DMS 273 treated with DMSO at 0.1 percent for 48 hours (cell line): ENCODE measurements around the gene FAM193B.

ENCODE experiments used
- DNase-seq: peaks from one replicate; lab custom pipeline; 2025; lab: John Stamatoyannopoulos, UW

The FAM193B gene

DNA sequence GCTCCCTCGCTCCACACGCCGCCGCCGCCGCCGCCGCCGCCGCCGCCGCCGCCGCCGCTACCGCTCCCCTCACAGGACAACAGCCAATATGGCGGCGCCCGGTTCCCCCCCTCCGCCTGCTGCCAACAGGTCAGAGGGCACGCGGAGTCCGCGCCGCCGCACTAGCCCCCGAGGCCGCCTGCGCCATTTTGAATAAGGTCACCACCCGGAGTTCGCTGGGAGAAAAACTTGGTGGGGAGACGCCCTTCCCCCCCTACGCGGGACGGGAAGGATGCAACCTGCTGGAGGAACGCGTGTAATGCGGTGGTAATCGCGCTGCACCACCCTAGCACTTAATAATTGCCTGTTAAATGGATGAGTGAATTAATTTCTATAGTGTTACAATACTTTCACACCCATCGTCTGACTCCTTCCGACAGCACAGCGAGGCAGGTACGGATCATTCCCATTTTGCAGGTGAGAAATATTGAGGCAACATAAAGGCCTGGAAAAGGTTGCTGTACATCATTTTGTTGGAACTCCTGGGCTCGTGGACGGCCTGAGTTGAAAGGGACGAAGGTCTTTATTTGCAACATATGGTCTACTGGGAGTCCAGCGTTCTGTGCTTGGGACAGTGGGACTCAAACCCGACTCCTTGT lies at the start of gene FAM193B:
Gene FAM193B, minus strand, starts transcription at position 90 of the 638 bp plus-strand sequence. CDS start 105 bp downstream, outside the sequence.
- DNase-seq = peak; percentile 78

DNA sequence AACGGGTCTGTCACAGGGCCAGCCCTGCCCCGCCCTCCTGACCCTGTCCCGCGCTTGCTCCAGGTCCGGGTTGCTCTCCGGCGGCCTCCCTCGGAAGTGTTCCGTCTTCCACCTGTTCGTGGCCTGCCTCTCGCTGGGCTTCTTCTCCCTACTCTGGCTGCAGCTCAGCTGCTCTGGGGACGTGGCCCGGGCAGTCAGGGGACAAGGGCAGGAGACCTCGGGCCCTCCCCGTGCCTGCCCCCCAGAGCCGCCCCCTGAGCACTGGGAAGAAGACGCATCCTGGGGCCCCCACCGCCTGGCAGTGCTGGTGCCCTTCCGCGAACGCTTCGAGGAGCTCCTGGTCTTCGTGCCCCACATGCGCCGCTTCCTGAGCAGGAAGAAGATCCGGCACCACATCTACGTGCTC lies 49.8 kb upstream of the FAM193B start:
- no peak for DNase-seq

DNA sequence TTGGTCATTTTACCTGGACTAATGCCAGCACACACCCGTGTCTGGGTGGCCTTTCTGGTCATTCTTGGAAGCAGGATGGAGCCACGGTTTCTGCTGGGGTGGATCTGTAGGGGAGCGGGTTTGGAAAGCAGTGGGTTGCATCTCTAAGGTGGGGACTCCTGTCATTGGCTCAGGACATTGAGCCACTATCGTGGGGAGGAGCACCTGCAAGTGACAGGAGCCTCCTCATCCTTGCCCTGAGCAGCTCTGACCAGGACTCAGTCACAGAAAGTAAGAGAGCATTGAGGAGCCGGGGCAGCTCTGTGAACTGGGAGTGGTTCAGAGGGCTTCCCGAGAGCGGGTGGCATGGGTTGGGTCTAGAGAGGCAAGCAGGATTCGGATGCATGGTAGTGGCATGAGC lies 49.3 kb upstream of the FAM193B start:
- DNase-seq = no peak

DNA sequence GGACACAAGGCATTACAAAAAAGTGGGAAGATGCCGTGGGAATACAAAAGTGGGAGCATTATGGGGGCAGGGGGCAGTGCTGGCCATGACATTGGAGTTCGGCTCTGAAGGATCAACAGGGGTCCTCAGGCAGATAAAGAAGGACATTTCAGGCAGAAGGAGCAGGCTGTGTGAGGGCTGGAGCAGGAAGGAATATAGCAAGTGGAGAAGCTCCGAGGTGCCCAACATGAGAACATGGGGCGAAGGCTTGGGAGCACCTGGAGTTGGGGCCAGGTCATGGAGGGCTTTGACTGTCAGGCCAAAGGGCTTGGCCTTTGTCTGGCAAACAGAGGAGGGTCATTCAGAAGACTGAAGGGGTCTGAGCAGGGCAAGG lies 48.1 kb upstream of the FAM193B start:
- no peak for DNase-seq

DNA sequence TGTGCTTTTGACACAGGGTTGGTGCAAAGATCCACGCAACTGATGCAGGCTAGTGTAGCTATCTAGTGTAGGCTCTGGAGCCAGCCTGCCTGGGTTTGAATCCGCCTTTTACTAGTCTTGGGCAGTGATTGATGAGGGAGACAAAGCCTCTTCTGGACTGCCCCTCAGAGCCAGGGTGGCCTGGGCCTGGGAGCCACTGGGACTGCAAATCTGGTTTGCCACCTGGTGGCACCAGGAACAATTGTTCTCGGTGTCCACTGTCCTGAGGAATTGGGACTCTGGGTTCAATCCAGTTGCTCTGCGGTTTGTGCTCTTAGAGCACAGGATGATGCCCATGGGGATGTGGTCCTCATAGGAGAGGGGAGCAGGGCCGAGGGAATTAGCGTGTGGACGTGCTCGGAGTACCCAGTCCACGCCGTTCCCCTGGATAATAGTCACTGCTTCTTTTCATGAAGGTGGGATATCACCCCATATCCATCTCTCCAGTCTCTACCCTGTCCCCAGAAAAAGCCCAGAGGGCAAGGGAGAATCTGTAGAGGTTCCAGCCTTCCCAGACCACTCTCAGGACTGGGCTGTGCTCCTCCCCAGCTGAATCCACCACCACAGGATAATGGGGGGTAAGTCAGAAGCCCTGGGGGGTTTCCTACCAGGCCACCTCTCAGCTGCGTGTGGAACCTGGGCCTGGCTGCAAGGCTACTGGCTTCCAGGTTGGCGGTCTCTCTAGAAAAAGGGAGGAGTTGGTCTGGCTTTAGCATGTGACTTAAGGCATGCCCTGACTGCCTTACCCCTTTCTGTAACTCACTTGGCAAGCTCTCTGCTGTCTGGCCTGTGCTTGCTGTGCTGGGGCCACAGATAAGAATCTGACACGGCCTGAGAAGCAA lies 47.5 kb upstream of the FAM193B start:
- no peak for DNase-seq

DNA sequence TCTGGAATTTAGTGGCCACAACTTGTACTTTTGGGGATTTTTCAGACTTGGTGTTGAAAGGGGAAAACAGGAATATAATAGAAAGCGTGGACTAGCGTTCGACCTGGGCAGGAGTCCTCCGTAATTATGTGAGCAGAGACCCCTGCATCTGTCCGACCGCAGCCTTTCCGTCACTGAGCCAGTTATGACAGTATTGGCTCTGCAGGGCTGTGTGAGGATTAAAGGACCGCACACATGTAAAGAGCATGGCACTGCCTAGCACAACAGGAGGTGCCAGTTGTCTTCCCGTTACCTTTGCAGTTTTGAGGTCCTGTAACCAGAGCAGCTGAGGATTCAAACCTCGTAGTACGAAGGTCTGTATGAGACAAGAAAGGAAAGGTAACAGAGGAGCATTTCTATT lies 46.8 kb upstream of the FAM193B start:
- no peak for DNase-seq

DNA sequence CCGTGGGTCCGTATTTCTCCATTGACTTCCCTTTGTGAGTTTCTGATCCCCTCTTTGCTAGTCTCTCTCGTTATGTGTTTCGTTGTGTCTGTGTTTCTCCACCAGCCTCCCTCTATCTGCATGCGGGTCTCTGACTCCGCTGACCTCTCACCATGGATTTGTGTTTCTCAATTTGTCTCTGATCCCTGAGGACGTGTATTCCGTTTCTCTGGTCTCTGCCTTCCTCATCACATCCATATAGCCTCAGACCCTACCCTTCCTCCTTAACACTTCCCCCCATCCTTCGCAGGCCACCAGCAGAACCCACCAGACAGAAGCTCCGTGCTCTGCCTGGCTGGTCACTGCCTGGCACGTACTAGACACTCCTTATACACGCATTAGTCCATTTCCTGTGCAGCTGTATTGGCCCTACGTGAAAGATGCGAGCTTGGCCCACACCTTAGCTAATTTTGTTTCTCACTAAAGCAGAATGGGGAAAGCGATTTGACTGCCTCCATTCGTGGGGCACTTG lies 46.2 kb upstream of the FAM193B start:
- no peak for DNase-seq

DNA sequence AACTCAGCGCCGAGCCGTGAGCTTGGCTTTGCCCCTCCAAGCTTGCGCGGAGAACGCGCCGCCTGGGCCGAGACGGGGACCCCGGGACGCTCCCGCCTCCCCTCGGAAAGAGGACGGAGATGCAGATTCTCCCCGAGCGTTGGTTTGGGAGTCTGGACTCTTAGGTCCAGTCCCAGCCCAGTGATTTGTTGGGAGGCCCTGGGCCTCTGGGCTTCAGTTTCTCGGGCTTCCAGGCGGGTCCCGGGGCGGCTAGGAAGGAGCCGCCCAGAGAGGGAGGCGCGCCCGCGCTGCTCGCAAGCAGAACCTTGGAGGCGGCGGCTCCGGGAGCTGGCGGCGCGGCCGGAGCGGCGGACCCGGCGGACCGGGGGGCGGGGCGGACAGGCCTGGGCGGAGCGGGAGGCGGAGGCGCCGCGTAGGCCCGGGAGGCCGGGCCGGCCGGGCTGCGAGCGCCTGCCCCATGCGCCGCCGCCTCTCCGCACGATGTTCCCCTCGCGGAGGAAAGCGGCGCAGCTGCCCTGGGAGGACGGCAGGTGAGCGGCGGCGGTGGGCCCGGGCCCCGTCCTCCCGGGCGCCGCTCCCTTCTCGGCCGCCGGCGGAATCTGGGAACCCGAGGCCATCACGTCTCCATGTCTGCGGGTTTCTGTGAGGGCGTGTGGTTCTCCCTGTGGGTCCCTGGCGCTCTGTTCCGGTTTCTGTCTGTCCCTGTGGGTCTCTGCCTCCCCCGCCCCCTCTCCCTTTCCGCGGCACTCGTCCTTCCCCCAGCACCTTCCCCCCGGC lies 45.6 kb upstream of the FAM193B start, which contains the start of gene B4GALT7:
Gene B4GALT7, plus strand, starts transcription at position 402 of the 777 bp plus-strand sequence. Its CDS starts 79 bp downstream, at position 481.
- peak; percentile 46 for DNase-seq

DNA sequence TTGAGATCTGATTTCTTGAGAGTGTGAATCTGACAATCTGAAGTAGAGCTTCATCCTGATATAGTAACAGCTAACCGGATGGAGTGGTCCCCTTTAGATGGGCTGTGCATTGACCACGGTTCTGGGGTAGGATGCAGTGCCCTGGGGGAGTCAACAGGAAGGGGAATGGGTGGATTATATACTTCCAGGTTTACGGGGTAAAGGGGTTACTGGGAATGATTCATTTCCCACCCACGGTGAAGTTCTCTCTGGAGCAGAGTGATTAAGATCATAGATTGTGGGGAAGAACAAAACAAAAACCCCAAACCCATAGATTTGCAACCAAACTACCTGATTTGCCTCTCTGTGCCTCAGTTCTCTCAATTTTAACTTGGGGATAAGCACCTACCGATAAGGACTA lies 44.1 kb upstream of the FAM193B start:
- DNase-seq = no peak

DNA sequence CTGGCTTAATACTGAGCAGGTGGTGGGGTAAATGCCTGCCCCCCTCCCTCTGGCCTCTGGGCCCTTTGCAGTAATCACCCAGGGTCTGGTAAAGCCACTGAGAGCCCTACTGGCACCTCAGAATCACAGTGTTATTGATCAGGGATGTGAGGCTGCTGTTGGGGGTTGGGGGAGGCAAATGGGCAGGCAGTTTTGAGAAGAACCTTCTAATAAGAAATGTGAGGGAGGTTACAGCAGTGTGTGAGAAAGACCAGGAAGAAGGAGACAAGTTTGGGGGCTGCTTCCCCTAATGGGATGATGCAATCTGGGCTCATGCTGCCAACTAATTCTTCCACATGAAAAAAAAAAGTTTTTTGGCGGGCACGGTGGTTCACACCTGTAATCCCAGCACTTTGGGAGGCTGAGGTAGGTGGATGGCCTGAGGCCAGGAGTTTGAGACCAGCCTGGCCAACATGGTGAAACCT lies 42.4 kb upstream of the FAM193B start:
- DNase-seq = no peak

DNA sequence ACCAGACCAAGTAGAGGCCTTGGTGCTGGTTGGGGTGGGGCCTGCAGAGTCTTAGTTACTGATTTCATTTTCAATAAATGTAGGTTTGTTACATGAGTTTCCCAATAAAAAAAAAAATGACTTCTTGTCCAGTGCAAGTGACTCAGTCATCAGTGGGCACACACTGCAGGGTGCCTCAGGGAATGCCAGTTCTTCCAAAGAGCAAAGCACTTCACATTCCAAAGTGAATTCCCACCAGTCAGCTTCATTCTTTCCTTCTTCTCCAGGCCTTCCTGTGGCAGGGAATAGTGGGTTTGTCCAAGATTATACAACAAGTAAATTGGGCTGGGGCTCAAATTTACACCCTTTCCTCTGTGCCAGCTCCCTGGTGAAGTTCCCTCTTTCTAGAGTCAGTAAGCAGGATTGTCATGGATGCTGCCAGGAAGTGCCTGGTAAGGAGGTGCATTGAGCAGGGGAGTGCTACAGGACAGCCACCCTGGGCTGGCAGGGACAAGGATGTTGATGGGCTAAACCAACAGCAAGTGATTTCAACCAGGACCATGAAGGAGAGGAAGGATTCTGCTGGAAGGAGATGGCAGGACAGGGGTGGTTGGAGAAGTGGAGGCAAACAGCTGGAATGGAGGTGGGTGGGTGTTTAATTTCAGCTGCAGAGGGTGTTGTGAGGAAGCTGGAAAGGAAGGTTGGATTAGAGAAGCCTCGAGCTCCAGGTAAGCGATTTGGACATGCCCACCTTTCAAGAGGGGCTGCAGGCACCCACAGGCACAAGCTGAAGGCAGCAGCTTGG lies 41.8 kb upstream of the FAM193B start:
- DNase-seq = no peak

DNA sequence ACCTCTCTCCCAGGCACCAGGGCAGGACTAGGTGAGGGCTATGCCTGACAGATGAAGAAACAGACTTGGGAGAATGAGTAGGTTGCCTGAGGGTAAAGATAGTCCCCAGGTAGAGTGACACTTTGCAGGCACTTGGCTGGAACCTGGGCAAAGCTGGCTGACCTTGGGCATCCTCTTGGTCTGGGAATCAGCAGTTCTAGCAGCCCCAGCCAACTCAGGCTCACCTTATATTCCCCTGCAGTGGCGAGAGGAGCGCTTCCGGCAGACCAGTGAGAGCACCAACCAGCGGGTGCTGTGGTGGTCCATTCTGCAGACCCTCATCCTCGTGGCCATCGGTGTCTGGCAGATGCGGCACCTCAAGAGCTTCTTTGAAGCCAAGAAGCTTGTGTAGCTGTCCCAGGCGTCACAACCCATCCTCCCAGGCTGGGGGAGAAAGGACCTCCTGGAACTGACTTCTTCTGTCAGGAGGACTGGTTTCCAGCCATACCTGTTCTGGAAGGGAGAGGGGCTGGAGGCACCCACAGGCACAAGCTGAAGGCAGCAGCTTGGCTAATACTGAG lies 40.7 kb upstream of the FAM193B start:
- DNase-seq = no peak

DNA sequence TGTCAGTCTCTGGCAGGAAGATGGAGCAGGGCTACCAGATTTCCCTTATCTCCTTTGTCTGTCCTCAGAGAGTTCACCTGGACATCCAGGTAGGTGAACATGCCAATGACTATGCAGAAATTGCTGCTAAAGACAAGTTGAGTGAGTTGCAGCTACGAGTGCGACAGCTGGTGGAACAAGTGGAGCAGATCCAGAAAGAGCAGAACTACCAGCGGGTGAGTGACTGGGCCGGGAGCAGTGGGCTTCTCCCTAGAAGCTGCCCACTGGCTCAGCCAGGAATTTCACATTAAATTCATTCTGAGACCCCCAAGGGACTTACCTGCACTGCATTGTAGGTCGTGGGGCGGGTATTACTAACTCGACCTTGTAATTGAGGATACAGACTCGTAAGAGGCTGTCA lies 39.7 kb upstream of the FAM193B start:
- no peak for DNase-seq

DNA sequence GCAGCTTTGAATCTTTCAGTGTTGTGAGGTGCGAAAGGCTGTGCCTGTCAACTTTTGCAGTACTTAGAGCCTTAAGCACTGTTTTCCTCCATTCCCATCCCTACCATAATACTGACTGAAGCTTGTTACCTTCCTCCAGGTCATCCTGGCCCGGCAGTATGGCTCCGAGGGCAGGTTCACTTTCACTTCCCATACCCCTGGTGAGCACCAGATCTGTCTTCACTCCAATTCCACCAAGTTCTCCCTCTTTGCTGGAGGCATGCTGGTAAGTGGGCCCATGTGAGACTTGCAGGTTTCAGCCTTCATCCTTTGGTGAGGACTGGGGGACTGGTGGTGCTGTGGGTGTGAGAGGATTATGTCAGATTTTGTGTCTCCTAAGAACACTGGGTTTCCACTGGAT lies 39.1 kb upstream of the FAM193B start:
- DNase-seq = no peak

DNA sequence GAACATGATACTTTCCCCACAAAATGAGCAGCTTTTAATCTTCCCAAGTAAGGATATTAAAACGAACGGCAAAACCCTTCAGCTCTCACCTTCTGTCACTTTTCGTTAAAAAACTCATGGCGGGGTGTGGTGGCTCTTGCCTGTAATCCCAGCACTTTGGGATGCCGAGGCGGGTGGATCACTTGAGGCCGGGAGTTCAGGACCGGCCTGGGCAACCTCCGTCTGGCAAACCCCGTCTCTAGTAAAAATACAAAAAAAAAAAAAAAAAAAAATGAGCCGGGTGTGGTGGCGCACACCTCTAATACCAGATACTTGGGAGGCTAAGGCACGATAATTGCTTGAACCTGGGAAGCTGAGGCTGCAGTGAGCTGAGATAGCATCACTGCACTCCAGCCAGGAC lies 38.5 kb upstream of the FAM193B start:
- no peak for DNase-seq

DNA sequence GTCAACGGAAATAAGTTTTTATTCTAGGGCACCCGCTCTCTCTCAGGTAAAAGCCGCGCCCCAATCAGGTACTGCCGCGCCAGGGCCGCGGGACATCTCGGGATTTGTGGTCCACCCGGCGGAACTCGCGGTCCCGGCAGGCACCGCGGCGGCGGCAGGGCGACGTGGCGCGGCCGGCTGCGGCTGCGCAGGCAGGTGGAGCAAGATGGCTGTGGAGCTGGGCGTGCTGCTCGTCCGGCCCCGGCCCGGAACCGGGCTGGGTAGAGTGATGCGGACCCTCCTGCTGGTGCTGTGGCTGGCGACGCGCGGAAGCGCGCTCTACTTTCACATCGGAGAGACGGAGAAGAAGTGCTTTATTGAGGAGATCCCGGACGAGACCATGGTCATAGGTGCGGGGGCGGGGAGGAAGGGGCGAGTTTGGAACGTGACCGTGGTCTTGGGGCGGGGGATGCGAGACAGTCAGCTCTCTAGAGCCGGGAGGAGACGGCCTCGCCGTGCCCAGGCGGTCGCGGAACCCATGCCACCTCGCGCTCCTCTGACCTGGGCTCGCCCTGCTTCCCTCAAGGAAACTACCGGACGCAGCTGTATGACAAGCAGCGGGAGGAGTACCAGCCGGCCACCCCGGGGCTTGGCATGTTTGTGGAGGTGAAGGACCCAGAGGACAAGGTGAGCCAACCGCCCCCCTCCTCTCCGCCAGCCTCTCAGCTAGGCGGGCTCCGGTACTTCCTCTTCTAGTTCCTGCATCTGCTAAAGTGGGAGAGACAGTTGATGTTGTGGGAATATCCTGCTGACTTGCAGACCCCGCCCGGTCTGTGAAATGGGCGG lies 37.9 kb upstream of the FAM193B start, which contains the start of gene TMED9:
Gene TMED9, plus strand, starts transcription at position 194 of the 825 bp plus-strand sequence. Its CDS starts 12 bp downstream, at position 206.
- DNase-seq = peak; percentile 43

DNA sequence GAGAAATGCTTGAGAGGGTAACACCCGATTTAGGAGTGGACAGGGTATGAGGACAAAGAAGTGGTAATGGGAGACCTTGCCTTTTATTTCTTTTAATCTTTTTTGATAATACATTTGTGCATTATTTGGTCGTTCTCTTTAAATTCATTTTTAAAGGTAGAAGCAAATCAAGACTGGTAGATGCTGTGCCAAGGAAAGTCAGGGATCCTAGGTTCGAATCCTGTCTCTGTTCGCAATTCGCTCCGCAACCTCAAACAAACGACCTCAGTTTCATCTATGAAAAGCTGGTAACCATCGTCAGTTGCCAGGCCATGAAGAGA lies 37.3 kb upstream of the FAM193B start:
- DNase-seq = no peak

DNA sequence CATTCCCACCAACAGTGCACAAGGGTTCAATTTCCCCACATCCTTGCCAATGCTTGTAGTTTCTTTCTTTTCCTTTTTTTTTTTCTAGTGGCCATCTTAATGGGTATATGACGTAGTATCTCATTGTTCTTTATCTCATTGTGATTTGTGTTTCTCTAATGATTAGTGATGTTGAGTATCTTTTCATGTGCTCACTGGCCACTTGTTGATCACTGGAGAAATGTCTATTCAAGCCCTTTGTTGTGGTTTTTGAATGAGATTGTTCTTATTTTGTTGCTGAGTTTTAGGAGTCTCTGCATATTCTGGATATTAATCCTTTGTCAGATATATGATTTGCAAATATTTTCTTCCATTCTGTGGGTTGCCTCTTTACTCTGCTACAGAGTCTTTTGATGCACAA lies 36.0 kb upstream of the FAM193B start:
- no peak for DNase-seq

DNA sequence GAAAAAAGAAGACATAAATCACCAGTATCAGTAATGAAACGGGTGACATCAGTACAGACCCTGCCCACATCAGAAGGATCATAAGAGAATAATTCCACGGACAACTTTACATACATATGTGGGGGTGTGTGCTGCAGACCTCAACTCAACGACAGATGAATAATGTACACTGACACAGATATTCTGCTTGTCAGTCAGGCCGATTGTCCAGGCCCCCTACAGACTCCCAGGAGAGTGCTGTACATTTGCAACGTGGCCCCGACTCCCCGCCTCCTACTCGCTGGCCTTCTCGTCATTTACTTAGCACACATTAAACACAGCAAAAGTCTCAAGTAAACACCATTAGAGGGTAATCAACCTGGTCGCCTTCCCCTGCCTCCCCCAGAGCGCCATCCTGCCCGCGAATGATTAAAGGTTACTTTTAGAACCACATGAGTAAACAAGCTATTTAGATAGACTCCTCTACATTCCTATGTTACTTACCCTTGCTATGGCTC lies 34.1 kb upstream of the FAM193B start:
- DNase-seq = no peak

DNA sequence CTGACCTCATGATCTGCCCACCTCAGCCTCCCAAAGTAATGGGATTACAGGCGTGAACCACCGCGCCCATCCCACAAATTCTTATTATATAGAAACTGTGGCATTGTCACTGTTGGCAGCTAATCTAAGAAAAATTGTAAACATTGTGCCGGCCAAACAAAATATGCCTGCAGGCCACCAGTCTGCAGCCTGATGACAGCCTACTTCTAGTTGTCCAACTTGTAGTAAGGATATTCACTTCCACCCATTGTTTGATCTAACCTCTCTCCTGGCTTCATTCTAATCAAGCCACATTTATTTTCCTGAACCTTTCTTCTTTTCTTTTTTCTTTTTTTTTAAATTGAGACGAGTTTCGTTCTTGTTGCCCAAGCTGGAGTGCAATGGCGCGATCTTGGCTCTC lies 24.0 kb upstream of the FAM193B start:
- DNase-seq = no peak
